Measurements from ENCODE around the gene HABP2.
A peak's percentile ranks its signal among the peaks of the same experiment; 100 is the strongest.

The HABP2 gene

GRCh38 chr10:113560071-113560470 lies 7.2 kb downstream of the HABP2 start:
- no peak for DNase-seq

GRCh38 chr10:113561214-113561613 lies 8.4 kb downstream of the HABP2 start:
- no peak for DNase-seq

- DNase-seq = no peak
Observed at GRCh38 chr10:113562069-113562468, 9.2 kb downstream of the HABP2 start.

GRCh38 chr10:113562704-113563103 lies 9.9 kb downstream of the HABP2 start:
- DNase-seq = no peak

GRCh38 chr10:113563306-113564088 lies 10.6 kb downstream of the HABP2 start:
- peak; percentile 68 for DNase-seq

GRCh38 chr10:113565364-113565763 lies 12.5 kb downstream of the HABP2 start:
- no peak for DNase-seq

- DNase-seq = no peak
Observed at GRCh38 chr10:113566888-113567287, 14.0 kb downstream of the HABP2 start.

GRCh38 chr10:113569576-113569975 lies 16.7 kb downstream of the HABP2 start:
- DNase-seq = no peak

GRCh38 chr10:113572520-113573290 lies 19.9 kb downstream of the HABP2 start:
- no peak for DNase-seq

GRCh38 chr10:113573368-113573767 lies 20.5 kb downstream of the HABP2 start:
- DNase-seq = no peak

- DNase-seq = peak; percentile 25
Observed at GRCh38 chr10:113576852-113577251, 24.0 kb downstream of the HABP2 start.

GRCh38 chr10:113578773-113579172 lies 25.9 kb downstream of the HABP2 start:
- no peak for DNase-seq

GRCh38 chr10:113581092-113581491 lies 28.2 kb downstream of the HABP2 start:
- DNase-seq = no peak

GRCh38 chr10:113583571-113583970 lies 30.7 kb downstream of the HABP2 start:
- DNase-seq = no peak

GRCh38 chr10:113585949-113586348 lies 33.1 kb downstream of the HABP2 start:
- DNase-seq = no peak

GRCh38 chr10:113589201-113589770 lies 36.4 kb downstream of the HABP2 start:
- DNase-seq = no peak

- no peak for DNase-seq
Observed at GRCh38 chr10:113590581-113590980, 37.7 kb downstream of the HABP2 start.

GRCh38 chr10:113592380-113592779 lies 39.5 kb downstream of the HABP2 start:
- DNase-seq = no peak

GRCh38 chr10:113594652-113595051 lies 41.8 kb downstream of the HABP2 start:
- no peak for DNase-seq

- no peak for DNase-seq
Observed at GRCh38 chr10:113600569-113600968, 47.7 kb downstream of the HABP2 start.

GRCh38 chr10:113603057-113603777 lies 50.4 kb downstream of the HABP2 start:
- no peak for DNase-seq

GRCh38 chr10:113604572-113604971 lies 51.7 kb downstream of the HABP2 start:
- no peak for DNase-seq

GRCh38 chr10:113605268-113605978 lies 52.6 kb downstream of the HABP2 start:
- DNase-seq = no peak

All from hematopoietic multipotent progenitor cell treated with erythropoietin and hydrocortisone succinate and interleukin-3 and kit ligand, for 8 days (in vitro differentiated cells).